ENCODE measurements around the gene COX11.

- TF ChIP-seq, protein P1, sequence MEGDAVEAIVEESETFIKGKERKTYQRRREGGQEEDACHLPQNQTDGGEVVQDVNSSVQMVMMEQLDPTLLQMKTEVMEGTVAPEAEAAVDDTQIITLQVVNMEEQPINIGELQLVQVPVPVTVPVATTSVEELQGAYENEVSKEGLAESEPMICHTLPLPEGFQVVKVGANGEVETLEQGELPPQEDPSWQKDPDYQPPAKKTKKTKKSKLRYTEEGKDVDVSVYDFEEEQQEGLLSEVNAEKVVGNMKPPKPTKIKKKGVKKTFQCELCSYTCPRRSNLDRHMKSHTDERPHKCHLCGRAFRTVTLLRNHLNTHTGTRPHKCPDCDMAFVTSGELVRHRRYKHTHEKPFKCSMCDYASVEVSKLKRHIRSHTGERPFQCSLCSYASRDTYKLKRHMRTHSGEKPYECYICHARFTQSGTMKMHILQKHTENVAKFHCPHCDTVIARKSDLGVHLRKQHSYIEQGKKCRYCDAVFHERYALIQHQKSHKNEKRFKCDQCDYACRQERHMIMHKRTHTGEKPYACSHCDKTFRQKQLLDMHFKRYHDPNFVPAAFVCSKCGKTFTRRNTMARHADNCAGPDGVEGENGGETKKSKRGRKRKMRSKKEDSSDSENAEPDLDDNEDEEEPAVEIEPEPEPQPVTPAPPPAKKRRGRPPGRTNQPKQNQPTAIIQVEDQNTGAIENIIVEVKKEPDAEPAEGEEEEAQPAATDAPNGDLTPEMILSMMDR (IDR thresholded peaks at IDR 0.05 in 8 of 11, conservative IDR thresholded peaks at IDR 0.05 in 3 of 11): no peak
- TF ChIP-seq POLR2A (IDR thresholded peaks at IDR 0.05) (no peak), POLR2AphosphoS5 (IDR thresholded peaks at IDR 0.05) (no peak)
These were observed 40.9 kb downstream of the COX11 start for GRCh38 chr17:54927525-54927924.
